HK-2 (cell line): ENCODE results near the gene PCNA.
A peak's percentile ranks its signal among the peaks of the same experiment; 100 is the strongest.

ENCODE experiments used
- DNase-seq: peaks from one replicate; pipeline ENCODE4 v3.0.0-alpha.2; 2018; ENCODE audit not compliant: unreplicated experiment

Gene PCNA

DNA sequence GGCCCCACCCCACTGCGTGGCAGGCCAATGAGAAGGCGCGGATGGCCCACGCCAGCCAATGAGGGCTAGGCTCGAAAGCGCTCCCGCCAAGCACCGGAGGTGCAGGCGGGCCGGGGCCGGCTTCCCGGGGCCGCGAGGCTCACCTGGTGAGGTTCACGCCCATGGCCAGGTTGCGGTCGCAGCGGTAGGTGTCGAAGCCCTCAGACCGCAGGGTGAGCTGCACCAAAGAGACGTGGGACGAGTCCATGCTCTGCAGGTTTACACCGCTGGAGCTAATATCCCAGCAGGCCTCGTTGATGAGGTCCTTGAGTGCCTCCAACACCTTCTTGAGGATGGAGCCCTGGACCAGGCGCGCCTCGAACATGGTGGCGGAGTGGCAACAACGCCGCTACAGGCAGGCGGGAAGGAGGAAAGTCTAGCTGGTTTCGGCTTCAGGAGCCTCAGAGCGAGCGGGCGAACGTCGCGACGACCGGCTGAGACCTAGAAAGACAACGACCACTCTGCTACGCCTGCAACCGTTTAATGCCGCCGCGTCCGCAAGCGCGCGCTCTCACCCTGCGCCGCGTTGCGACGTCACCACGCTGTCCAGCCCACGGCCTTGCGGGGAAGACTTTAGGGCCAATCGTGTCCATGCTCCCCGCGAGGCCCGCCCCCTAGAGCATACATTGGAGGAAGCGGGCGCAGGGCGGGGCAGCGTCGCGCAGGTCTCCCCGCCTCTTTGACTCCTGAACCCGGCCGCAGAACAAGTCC lies at the start of gene PCNA:
TSS of gene PCNA (minus strand) at position 524 of the 750 bp plus-strand sequence. CDS start at position 364, 160 bp downstream.
- peak; percentile 98 for DNase-seq

DNA sequence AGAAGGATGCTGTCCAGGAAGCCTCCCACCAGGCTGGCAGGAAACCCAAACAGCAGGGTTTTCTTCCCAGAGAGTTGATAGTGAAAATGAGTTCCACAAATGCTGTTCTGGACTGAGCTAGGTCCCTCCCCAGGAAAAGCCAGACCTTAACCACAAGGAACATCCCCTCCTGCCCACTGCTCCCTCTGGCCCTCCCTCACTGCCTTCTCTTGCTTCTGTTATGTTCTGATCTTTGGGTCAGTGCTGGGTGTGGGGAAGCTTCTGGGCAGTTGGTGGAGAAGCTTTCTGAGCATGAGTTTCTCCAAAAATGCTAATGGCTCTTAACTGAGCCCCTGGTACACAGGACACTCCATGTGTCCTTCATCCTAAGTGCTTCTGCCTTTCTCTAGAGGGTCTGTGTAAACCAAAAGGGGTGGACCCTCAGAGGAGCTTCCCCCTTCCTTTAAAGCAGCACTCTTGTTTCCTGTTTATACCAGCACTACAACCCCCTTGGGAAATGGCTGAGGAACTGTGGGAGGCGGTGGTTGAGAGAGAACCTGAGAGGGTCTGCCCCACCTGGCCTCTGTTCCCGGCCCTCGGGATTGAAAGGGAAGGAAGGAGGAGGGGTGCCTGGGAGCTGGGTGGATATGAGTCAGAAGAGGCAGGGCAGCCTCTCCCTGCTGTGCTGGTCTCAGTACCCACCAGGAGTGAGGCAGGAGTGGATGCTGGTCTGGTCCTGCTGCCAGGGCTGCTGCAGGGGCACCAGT lies 49.1 kb upstream of the PCNA start:
- DNase-seq, result peak; percentile 35

DNA sequence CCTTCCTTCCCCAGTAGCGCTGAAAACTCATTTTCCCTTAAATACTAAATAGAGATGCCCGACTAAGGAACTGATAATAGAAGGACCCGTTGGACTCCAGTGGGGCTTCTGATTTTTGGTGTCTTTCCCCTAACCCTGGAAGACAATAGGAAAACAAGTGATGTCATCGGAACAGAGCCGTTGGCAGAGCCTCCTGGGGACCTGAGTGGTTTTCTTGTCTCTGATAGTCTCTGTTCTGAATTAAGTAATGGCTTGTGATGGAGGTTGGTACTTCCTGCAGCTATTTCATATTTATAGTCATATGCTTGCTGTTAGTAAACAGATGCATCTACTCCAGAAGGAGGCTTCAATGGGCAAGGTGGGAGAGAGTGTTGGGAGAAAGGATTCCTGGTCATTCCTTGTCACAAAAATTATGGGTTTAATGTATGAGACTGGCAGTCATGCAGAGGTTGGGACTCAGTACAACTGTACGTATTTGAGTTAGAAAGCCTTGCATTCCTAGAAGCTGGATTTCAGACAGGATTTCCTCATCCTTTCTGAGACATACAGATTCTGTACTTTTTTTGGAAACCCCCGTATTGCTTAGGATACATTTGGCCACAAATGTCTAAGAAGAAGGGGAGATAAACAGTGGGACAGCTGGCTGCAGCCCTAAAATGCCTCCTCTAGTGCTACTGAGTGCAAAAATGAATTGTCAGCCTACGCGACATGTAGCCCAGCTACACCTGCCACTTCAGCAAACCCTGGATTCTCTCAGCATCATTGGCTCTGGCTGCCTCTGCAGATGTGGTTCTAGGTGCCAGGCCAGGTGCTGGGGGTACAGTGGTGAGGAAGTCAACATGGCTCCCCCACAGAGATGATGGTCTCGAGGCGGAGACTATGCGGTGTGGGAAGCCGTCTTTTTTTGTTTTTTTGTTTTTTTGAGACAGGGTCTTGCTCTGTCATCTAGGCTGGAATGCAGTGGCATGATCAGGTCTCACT lies 45.2 kb upstream of the PCNA start:
- DNase-seq, result no peak

DNA sequence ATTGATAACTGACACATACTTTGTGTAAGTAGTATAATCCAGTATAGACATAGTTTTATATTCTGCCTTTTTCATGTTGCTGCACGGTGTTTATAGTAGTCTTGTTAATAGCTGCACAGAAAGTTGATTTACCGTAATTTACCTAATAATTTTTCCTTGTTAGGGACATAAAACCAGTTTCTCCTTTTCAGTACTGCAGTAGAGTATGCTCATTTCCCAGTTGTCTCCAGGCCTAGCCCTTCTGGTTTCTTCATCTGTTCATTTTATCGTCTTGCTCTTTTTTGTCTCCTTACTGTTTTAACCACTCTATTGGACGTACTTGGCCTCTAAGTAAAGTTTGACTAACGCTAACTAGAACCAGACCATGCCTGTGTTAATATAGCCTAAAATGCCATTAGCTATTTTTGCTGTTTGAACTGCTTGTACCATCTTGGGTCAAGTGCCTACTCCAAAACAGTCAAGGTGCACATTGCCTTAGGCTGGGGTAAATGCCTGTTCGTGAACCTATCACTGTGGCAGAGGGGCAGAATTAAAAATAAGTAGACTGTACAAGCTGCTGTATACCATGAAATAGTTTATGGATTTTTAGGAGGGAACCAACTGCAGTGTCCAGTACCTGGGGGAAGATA lies 41.9 kb upstream of the PCNA start:
- no peak for DNase-seq

DNA sequence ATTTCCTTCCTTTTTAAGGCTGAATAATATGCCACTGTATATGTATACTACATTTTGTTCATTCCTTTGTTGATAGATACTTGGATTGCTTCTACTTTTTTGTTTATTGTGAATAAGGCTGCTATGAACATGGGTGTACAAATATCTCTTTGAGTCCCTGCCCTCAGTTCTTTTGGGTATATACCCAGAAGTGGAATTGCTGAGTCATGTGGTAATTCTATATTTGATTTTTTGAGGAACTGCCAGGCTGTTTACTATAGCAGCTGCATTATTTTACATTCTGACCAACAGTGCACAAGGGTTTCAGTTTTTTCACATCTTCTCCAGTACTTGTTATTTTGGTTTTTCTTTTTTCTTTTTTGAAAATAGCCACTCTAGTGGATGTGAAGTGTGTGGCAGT lies 41.1 kb upstream of the PCNA start:
- DNase-seq, result no peak

DNA sequence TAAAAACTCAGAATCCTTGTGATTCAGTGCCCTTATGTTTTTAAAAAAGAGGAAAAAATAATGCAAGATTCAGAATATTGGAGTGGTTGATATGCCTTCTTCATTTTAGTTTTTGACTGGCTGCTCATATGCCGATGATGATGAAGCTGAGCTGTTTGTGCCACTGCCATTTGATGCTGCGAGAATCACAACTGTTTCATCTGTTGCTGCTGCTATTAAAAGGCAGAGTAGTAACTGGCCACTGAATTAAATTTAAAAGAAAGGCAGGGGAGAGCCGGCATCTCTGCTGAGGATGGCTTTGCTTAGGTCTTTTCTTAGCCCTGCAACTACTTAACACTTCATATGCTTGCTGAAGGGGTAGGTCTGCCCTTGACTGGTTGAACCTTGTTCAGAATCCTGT lies 40.2 kb upstream of the PCNA start:
- no peak for DNase-seq

DNA sequence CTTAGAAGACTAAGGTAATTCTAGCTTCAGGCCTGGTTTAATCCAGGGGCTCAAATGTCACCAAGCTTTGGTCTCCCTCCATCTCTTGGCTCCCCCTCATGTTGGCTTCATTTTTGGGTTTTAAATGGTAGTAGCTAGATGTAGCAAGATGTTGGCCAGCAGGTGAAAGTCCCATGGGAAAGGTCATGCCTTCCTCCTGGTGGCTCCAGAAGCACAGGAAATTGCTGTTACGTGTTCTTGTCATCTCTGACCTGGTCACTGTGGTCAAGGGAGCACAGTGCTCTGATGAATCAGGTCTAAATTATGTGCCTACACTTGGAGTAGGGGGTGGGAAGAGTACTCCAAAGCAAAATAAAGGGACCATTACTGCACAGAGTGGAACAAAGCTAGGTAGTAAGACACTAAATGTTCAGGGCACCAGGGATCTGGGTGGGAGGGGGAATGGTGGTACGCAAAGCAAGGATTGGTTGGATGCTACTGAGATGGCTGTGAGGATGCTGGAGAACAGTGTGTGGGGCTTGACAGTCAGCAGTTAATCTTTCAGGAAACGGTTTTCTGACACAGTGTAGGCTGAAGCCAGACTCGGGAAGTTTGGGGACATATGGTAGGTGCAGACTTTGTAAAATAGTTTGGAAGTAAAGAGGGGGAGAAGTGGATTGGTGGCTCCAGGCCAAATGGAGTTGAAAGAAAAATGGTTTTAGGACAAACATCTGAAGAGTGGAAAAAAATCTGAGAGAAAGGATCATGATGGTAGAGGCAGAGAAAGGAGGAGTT lies 37.1 kb upstream of the PCNA start:
- DNase-seq, result peak; percentile 58

DNA sequence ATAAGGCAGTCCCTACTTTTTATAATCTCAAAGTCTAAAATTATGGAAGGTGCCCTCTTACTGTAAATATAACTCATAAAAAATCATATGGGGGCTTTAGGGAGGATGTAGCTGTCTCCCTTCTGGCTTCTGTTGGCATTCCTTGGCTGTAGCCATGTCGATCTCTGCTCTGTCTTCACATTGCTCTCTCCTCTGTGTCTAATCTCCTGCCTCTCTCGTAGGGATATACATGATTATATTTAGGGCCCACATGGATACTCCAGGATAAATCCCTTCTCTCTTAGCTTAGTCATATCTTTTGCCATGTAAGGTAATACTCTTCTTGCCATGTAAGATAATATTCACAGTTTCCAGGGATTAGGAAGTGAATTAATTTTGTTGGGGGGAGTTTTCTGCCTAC lies 35.6 kb upstream of the PCNA start:
- no peak for DNase-seq

DNA sequence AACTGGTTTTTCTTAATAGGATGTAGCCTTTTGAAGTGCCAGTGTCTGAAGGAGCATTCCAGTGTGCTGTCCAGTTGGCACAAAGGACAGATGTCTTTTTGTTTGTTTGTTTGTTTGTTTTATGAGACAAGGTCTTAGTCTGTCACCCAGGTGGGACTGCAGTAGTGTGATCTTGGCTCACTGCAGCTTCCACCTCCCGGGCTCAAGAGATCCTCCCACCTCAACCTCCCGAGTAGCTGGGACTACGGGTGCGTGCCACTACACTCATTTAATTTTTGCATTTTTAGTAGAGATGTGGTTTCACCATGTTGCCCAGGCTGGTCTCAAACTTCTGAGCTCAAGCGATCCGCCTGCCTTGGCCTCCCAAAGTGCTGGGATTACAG lies 34.8 kb upstream of the PCNA start:
- DNase-seq, result no peak

DNA sequence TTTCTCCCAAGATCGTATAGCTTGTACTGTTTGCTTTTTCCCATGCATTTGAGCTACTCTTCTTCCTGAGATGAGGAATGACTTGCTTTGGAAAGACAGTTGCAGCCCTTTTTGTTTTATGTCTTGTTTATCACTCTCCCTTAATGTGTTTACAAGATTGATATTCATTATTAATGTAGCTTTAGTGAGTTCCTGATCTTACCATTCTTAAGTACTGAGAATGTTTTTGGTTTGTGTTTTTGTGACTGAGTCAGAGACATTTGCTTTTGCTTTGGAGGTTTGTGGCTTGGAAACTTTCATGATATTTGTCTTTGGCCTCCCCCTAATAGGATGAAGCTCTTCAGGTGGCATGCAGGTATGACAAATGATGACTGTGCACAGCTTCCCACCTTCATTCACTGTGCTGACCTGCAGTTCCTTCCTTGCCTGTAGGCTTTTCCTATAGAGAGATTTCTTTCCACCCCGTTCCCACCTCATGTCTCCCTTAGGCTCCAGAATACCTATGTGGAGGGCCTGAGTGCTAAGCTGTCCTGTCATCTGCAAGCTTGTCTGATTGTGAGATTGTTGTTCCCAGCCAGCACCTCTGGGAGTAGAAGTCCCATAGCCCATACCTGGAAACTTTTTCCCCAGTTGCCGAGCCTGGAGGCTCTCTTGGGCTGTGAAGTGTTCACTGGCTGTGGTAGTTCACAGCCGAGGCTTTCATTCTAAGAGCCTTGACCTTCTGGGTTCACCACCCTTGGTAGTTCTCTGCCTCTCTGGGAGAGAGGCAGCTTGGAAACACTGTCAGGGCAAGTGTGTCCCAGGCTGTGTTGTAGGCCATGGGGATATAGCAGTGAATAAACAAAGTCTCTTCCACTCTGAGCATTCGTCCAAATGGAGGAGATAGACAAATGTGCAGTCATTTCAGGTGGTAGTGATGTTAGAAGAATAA lies 34.1 kb upstream of the PCNA start:
- DNase-seq, result no peak

DNA sequence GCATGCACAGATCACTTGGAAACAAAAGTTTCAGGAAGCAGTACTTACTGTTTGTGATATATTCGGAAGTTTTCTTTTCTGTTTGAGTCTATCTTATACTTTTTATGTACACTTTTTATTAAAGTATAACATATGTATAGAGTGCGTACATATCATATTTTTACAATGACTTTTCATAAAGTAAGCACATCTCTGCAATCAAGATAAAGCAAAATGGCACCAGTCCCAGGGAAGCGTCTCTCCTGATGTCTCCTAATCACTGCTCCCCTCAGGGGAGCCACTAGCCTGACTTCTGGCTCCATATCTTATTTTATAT lies 33.4 kb upstream of the PCNA start:
- no peak for DNase-seq

DNA sequence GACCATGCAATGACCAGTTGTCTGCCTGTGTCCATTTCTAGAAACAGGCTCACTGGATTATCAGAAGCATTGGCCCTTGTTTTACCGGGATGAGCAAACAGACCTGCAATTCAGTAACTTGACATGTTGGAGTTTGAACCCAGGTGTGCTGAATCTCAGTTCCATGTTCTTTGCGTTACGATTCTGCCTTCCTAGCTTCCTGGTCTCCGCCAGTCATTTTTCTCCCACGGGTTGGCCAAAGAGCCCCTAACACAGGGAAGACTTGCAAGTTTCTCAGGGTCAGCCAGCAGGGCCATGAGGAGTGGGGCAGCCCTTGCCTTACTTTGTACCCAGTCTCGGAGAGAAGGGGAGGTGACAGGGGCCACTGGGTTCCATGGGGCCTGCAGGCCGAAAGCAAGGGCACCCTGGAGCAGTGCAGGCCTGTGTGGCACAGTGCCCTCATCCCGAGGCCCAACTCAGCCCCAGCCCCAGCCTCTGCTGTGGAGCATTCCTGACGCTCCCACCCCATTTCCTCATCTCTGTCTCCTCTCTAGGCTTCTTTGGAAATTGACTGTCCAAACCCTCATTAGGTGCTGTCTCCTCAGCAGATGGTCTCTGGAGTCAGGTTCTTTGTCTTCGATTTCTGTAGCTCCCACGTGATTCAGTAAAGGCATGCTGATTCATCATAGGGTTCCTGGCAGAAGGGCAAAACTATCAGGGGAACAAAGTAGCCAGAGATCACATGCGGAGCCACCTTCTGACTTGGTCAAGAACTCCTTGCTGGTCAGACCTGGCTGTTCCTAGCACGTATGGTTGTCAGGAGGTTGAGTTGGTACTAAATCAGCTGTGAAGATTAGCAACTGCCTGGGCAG lies 30.7 kb upstream of the PCNA start:
- no peak for DNase-seq

DNA sequence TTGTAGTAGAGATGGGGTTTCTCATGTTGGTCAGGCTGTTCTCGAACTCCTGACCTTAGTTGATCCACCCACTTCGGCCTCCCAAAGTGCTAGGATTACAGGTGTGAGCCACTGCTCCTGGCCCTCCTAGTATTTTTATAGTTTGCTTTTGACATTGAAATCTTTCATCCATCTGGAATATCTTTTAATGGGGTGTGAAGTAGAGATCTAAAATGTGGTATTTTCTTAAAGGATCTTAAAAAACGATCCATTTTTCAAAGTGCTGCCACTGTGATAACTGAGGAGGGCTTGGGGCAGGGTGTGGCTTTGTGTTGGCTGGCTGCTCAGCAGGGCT lies 30.1 kb upstream of the PCNA start:
- no peak for DNase-seq

DNA sequence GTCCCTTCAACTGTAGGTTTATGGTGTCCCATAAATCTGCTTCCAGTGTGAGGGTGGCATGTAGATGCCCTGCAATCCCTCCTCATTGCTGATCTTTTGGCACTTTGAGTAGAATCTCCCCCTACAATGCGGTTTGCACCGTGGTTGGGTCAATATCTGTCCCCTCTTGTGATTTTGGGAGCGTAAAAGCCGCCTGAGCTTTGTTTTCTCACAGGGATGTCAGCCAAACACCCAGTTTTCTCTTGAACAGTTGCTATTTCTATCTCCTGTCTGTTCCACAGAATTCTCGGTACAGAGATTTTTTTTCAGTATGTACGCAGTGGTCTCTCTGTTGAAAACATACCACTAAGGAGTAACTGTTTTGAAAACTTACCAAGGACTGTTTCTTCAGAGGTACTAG lies 28.8 kb upstream of the PCNA start:
- DNase-seq, result no peak

DNA sequence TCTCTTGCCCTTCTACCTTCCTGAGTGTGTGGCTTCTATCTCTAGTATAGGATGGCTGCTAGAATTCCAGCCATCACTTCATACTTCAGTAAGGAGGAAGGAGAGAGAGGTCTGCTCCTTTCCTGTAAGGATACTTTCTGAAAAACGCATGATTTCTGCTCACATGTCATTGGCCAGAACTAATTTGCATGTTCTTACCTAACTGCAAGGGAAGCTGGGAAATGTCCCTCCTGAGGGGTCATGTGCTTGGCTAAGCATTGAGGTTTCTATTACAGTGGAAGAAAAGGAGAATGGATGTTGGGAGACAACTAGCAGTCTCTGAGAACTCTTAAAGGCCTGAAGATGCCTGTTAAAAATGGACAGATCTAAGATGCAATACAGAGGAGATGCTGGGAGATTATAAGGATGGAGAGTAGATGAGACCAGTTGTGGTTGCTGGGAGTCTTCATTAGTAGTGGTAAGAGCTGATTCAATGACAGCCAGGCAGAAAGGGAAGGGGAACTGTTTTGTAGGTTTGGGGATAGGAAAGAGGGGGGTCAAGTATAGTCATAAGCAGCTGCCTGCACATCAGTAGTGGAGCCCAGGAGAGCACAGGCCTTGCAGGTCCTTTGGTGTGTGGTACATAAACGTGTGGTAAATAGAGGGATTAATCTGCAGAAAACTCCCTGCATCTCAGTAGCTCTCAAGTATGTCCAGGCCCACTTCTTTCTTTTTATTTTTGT lies 27.3 kb upstream of the PCNA start:
- no peak for DNase-seq

DNA sequence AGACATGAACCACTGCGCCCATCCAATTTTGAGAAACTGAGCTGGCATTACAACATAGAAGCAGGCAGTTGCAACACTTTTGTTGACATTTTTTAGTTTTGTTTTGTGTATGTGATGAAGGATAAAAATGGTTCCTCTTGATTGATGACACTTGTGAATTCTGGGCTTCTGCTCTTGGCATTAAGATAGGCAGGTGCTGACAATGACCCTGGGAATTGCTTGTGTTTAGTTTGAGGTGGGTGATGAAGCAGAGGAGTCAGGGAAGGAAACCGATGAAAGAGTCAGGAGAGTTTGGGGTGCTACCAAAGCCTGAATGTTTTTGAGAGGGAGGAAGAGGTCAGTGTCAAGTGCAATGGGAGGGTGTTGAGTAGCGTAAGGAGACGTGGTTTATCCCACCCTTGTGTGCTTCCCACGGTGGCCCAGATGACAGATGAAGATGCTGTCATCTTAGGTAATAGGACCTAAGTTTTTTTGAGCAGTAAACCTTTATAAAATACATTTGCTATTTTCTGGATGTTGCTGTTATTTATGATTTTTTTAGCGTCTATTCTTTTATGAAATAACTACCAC lies 26.4 kb upstream of the PCNA start:
- no peak for DNase-seq

DNA sequence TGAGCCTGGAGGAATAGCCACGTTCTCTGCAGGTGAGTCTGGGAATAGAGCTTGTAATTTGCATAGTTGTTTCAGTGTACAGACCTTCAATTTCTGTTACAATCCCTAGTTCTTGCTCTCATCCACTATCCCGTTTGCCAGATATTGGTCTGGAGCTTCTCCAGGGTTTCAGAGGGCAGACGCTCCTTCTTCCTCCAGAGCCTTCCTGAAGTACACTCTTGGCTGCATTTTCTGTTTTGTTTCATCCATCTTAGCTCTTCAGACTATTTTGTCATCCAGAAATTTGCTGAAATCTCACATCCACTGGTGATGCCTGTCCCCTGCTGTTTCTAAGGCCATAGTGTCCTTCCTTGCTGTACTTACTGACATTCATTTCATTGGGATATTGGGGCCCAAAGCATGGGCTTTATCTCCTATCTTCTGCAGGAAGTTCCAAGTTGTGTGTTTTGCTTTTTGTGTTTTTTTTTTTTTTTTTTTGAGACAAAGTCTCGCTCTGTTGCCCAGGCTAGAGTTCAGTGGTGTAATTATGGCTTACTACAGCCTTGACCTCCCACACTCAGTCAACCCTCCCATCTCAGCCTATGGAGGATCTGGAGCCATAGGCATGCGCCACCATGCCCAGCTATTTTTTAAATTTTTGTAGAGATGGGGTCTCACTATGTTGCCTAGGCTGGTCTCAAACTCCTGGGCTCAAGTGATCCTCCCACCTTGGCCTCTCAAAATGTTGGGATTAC lies 25.8 kb upstream of the PCNA start:
- DNase-seq, result no peak

DNA sequence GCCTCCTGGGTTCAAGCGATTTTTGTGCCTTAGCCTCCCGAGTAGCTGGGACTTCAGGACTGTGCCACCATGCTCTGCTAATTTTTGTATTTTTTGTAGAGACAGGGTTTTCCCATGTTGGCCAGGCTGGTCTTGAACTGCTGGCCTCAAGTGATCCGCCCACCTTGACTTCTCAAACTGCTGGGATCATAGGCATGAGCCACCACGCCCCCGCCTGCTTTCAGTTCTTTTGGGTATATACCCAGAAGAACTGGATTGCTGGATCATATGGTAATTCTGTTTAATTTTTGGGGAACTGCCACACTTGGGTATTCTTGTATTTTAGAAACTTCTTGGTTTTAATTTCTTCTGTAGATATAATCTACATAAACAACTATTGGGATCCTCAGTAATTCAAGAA lies 24.1 kb upstream of the PCNA start:
- no peak for DNase-seq
